Measurements from ENCODE around the gene GPR139. TPM values are rescaled to one million over a fixed set of nuclear protein-coding genes. Genes with fewer than 3 reads are reported as not detected.

GPR139 gene
- total RNA-seq = not detected

DNA sequence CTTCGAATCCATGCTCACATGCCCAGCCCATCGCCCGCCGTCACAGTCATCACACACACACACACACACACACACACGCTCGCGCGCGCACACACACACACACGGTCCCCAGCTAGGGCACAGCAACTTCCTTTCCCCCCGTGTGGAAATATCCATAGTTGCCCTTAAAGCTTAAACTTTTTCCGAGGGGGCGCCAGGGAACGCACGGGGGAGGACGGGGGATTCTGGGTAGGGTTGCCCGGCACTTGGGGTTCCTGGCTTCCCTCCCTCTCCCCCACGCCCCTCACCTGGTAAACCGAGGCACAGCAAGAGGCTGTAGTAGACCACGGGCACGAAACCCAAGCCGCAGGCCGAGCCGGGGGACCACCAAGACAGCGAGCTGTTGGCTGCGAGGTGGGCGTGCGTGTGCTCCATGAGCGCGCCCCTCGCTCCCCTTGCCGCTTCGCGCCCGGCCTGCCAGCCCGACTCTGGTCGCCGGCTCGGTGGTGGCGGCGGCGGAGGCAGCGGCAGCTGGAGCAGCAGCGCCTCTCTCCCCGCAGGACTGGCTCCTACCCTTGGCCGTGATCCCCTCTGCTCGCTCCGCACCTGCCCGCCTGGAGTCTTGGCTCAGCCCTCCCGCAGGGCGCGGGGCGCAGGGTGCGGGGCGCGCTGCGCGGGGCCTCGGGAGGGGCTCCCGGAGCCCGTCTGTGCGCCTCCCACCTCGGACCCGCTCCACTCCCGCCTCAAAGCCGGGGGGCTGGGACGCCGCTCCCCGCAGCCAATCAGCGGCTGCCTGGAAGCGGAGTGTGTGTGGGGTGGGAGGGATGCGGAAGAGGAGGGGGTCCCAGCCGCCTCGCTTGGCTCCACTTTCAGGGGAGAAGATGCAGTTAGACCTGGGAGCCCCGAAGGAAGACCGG is at the start of gene GPR139:
Gene GPR139 (minus strand): TSS at position 688 of the 896 bp plus-strand sequence. CDS start 274 bp downstream, at position 414.
- no peak for TF ChIP-seq POLR2A (IDR thresholded peaks at IDR 0.05)
- TF ChIP-seq, protein P1, sequence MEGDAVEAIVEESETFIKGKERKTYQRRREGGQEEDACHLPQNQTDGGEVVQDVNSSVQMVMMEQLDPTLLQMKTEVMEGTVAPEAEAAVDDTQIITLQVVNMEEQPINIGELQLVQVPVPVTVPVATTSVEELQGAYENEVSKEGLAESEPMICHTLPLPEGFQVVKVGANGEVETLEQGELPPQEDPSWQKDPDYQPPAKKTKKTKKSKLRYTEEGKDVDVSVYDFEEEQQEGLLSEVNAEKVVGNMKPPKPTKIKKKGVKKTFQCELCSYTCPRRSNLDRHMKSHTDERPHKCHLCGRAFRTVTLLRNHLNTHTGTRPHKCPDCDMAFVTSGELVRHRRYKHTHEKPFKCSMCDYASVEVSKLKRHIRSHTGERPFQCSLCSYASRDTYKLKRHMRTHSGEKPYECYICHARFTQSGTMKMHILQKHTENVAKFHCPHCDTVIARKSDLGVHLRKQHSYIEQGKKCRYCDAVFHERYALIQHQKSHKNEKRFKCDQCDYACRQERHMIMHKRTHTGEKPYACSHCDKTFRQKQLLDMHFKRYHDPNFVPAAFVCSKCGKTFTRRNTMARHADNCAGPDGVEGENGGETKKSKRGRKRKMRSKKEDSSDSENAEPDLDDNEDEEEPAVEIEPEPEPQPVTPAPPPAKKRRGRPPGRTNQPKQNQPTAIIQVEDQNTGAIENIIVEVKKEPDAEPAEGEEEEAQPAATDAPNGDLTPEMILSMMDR (IDR thresholded peaks at IDR 0.05) = no peak
- Histone ChIP-seq H3K9me3 (no peaks in the 10 kb centered on the region), H3K36me3 (no peaks in the 10 kb centered on the region), H3K4me1 (peaks cover 0 to 10% (median 0%) of the 10 kb centered on the region in 3 donors), H3K27me3 (peaks cover 0 to 76% (median 4%) of the 10 kb centered on the region in 4 donors), H3K4me3 (no peak within 1 kb of the TSS), H3K27ac (no peak within 1 kb of the TSS)
- WGBS, 2 donors = 0 to 29% methylated on average over 5 to 6 of the region's 76 CpGs
- no peak for DNase-seq
- intact Hi-C loops (cut with DNase I) = no loop called here

GRCh38 chr16:20122011-20122410 is 48.3 kb upstream of the GPR139 start:
- Histone ChIP-seq H3K9me3 (peaks cover 0 to 11% (median 0%) of the 10 kb centered on the region in 3 donors), H3K27me3 (peaks cover 0 to under 1% (median 0%) of the 10 kb centered on the region in 4 donors), H3K36me3 (no peaks in the 10 kb centered on the region), H3K4me3 (no peak overlapping the region), H3K4me1 (no peaks in the 10 kb centered on the region), H3K27ac (no peak overlapping the region)
- WGBS, 2 donors = 70 to 75% methylated on average over 8 of the region's 8 CpGs
- DNase-seq = no peak
- intact Hi-C loops (cut with DNase I) = no loop called here
- TF ChIP-seq POLR2A (IDR thresholded peaks at IDR 0.05) = no peak
- TF ChIP-seq, protein P1 (IDR thresholded peaks at IDR 0.05) = no peak

DNA sequence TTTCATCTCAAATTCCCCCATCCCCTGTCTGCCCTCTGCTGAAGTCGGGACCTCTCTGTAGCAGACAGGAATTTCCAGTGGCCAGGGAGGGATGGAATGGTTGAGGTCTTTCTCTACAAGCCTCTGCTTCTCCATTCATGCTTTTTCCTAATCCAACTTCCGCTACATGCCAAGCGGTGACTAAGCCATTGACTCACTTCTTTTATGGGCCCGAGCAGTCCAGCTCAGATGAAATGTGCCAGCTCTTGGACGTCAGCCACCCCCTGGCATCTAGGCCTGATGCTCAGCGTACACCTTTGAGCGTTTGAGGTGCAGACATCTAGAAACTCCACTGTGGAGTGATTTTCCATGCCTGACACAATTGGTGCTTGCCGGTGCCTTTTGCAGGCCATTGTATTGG is 40.7 kb upstream of the GPR139 start:
- WGBS, 2 donors = 40 to 47% methylated on average over 8 of the region's 8 CpGs
- Histone ChIP-seq H3K4me3 (no peak overlapping the region), H3K36me3 (no peaks in the 10 kb centered on the region), H3K27me3 (peaks cover 0 to 9% (median 0%) of the 10 kb centered on the region in 4 donors), H3K4me1 (no peaks in the 10 kb centered on the region), H3K27ac (no peak overlapping the region), H3K9me3 (no peaks in the 10 kb centered on the region)
- intact Hi-C loops (cut with DNase I) = no loop called here
- DNase-seq = no peak
- TF ChIP-seq POLR2A (IDR thresholded peaks at IDR 0.05) = no peak
- TF ChIP-seq, protein P1 (IDR thresholded peaks at IDR 0.05) = no peak

- intact Hi-C loops (cut with DNase I) = no loop called here
- no peak for TF ChIP-seq POLR2A (IDR thresholded peaks at IDR 0.05)
- TF ChIP-seq, protein P1 (IDR thresholded peaks at IDR 0.05) = no peak
These were observed 37.5 kb upstream of the GPR139 start for GRCh38 chr16:20111143-20111542.

GRCh38 chr16:20107083-20107482 is 33.4 kb upstream of the GPR139 start:
- intact Hi-C loops (cut with DNase I) = no loop called here
- H3K4me1 ChIP-seq = no peaks in the 10 kb centered on the region
- 60 to 75% methylated on average over 2 of the region's 2 CpGs for WGBS, 2 donors
- TF ChIP-seq, protein P1 (IDR thresholded peaks at IDR 0.05) = no peak
- no peak for TF ChIP-seq POLR2A (IDR thresholded peaks at IDR 0.05)
- no peak overlapping the region for H3K27ac ChIP-seq
- no peak for DNase-seq
- H3K9me3 ChIP-seq = no peaks in the 10 kb centered on the region
- no peak overlapping the region for H3K4me3 ChIP-seq
- peaks cover 0 to 4% (median 0%) of the 10 kb centered on the region in 4 donors for H3K27me3 ChIP-seq
- H3K36me3 ChIP-seq = no peaks in the 10 kb centered on the region

More at GRCh38 chr16:20111143-20111542, 37.5 kb upstream of the GPR139 start:
- WGBS, 2 donors = 73% methylated on average over 3 of the region's 3 CpGs
- no peaks in the 10 kb centered on the region for H3K36me3 ChIP-seq
- no peak overlapping the region for H3K4me3 ChIP-seq
- H3K27ac ChIP-seq = no peak overlapping the region
- H3K27me3 ChIP-seq = peaks cover 0 to under 1% (median 0%) of the 10 kb centered on the region in 4 donors
- no peaks in the 10 kb centered on the region for H3K9me3 ChIP-seq
- no peak for DNase-seq
- H3K4me1 ChIP-seq = no peaks in the 10 kb centered on the region

All from esophagus squamous epithelium (tissue), 5 donors.